BJ (cell line): ENCODE results near the gene COL21A1. TPM values are rescaled to one million over a fixed set of nuclear protein-coding genes. Genes with fewer than 3 reads are reported as not detected.
"Not testable (repeated sequence)": the region's sequence is repeated elsewhere in the genome, so short reads cannot be mapped to it uniquely, and the experiment has no call there.

Experiments used
- CTCF ChIA-PET: fragments of 350-600 bp; formaldehyde crosslinking; extraction: SDS; loops from one replicate; lab custom pipeline; 2021; ENCODE audit warnings: antibody characterized with exemption, inconsistent platforms; lab: Yijun Ruan, JAX
- POLR2A ChIA-PET: fragments of 300-600 bp; sonication (Branson Sonifier 250); formaldehyde crosslinking; extraction: SDS; loops from one replicate; lab custom pipeline; 2021; ENCODE audit warnings: antibody characterized with exemption; lab: Charles Lee
- DNase-seq: peaks from one replicate; pipeline ENCODE4 v3.0.0-alpha.2; 2011; ENCODE audit warnings: low read depth
- H3K27me3 ChIP-seq: 2 replicates; pipeline ENCODE4 v1.6.0; 2011; ENCODE audit warnings: low read length; ENCODE audit not compliant: control insufficient read depth, insufficient read depth
- H3K36me3 ChIP-seq: 2 replicates; pipeline ENCODE4 v1.5.1; 2011; ENCODE audit warnings: low read length; ENCODE audit not compliant: control insufficient read depth, insufficient read depth
- H3K4me3 ChIP-seq: 2 replicates; pipeline ENCODE4 v1.5.1; 2011; ENCODE audit warnings: low read depth, mild to moderate bottlenecking, control low read depth, low read length
- CTCF ChIP-seq: IDR thresholded peaks from 2 replicates; pipeline ENCODE4 v1.5.1; 2011; ENCODE audit warnings: low read depth, mild to moderate bottlenecking, control low read depth, inconsistent platforms, low read length, moderate library complexity; ENCODE audit not compliant: insufficient read depth
- polyA plus RNA-seq: library from polyadenylated mRNA; depleted of rRNA; stranded (reverse); fragments of >200 nt; gene quantifications from 2 replicates; pipeline ENCODE4 v1.2.3, GENCODE V29; 2011
- small RNA-seq: library from RNA; depleted of rRNA; stranded (forward); fragments of <200 nt; gene quantifications from one replicate; pipeline ENCODE3, GENCODE V24; 2012; ENCODE audit warnings: low replicate concordance, low read depth; ENCODE audit not compliant: insufficient read length

The COL21A1 gene
- polyA plus RNA-seq, 1 experiment = 0.07 TPM

DNA sequence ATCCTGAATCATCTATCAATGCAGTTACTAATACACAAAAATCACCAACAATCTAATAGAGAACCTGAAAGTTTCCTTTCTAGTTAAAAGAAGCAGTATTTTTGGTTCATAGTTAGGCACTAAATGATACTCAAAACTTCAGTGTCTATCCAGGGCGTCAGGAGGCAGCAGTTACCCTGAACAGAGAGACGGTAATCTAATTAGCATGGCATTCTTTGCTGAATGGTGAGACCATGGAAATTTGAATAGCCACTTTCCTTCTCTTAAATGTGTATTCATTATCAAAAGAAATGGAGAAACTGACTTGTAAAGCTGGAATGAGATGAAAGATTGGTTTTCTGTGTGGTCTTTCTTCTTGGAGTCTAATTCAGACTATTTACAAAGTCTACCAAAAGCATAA, 225.4 kb downstream of the COL21A1 start:
- POLR2A ChIA-PET = no interaction called here
- CTCF ChIA-PET = interaction anchor here (1.2 kb wide), 1 partner anchor 270 kb away, joined by 3 read pairs; no protein-coding TSS in a partner anchor

GRCh38 chr6:56019973-56020372, 227.4 kb downstream of the COL21A1 start:
- no peak for DNase-seq
- ChIA-PET CTCF (no interaction called here), POLR2A (no interaction called here)
- Histone ChIP-seq H3K4me3 (no peak overlapping the region), H3K27me3 (no peaks in the 10 kb centered on the region), H3K36me3 (no peaks in the 10 kb centered on the region)
- no peak for TF ChIP-seq CTCF

More for the DNA sequence above, 225.4 kb downstream of the COL21A1 start:
- H3K4me3 ChIP-seq = no peak overlapping the region
- no peaks in the 10 kb centered on the region for H3K27me3 ChIP-seq
- DNase-seq = no peak
- TF ChIP-seq CTCF = no peak
- no peaks in the 10 kb centered on the region for H3K36me3 ChIP-seq

DNA sequence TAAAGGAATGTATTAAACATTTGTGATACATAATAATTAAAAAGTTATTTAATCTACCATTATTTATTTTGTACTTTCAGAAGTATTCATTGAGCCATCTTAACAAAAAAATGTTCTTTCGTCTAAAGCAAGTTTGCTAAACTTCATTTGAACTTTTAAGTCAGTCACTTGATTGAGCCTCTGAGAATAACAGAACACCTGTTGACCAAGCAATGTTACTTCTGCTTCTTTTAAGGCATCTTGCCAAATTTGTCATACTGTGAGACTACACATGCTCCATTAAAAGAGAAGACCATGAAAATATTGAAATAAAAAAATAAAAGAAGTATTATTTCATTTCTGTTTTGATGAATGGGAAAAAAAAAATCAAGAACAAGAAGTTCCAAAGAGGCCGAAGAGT, 230.2 kb downstream of the COL21A1 start:
- CTCF ChIA-PET = no interaction called here
- no peak for TF ChIP-seq CTCF
- no peak for DNase-seq
- no peak overlapping the region for H3K4me3 ChIP-seq
- POLR2A ChIA-PET = no interaction called here
- no peaks in the 10 kb centered on the region for H3K36me3 ChIP-seq
- H3K27me3 ChIP-seq = no peaks in the 10 kb centered on the region

- H3K27me3 ChIP-seq, H3K4me3 ChIP-seq, DNase-seq, H3K36me3 ChIP-seq, POLR2A ChIA-PET: not testable (repeated sequence)
- CTCF ChIA-PET = interaction anchor here (1.2 kb wide), 1 partner anchor 9 kb away, joined by 3 read pairs; no protein-coding TSS in a partner anchor
Measured at GRCh38 chr6:56014039-56014438, 233.3 kb downstream of the COL21A1 start.

GRCh38 chr6:56009636-56010035, 237.7 kb downstream of the COL21A1 start:
- no peak for DNase-seq
- POLR2A ChIA-PET = no interaction called here
- H3K4me3 ChIP-seq = no peak overlapping the region
- H3K36me3 ChIP-seq = no peaks in the 10 kb centered on the region
- CTCF ChIA-PET = no interaction called here
- no peaks in the 10 kb centered on the region for H3K27me3 ChIP-seq
- TF ChIP-seq CTCF = no peak

Small RNA genes within 50 kb of the gene (small RNA-seq; reads per million reads assigned to genes)
- gene DHFRP6 = not detected
